MCF 10A (cell line): ENCODE data around the gene MRM3. TPM values are rescaled to one million over a fixed set of nuclear protein-coding genes. Genes with fewer than 3 reads are reported as not detected.

Experiments used
- BruUV-seq: library from RNA; stranded (reverse); fragments of 400-500 nt; replicated peaks from 2 replicates; lab custom pipeline; 2021; lab: Mats Ljungman, UMichigan
- CTCF ChIA-PET: fragments of 300-600 bp; sonication (Branson Sonifier 250); formaldehyde crosslinking; extraction: SDS; loops from one replicate; lab custom pipeline; 2021; ENCODE audit warnings: antibody characterized with exemption, inconsistent platforms; lab: Yijun Ruan, JAX
- POLR2A ChIA-PET: fragments of 300-600, 350-650 bp; sonication (Branson Sonifier 250); formaldehyde crosslinking; extraction: SDS; loops from one replicate; lab custom pipeline; 2020; ENCODE audit warnings: antibody characterized with exemption, inconsistent platforms; lab: Yijun Ruan, JAX
- DNase-seq: peaks from one replicate; pipeline ENCODE4 v3.0.0-alpha.2; 2018; ENCODE audit not compliant: unreplicated experiment
- H3K27ac Mint-ChIP-seq: one replicate; pipeline ENCODE4 v1.8.0; 2022; ENCODE audit warnings: mild to moderate bottlenecking, low read depth, mixed read lengths; ENCODE audit not compliant: unreplicated experiment
- H3K27me3 Mint-ChIP-seq: one replicate; pipeline ENCODE4 v1.8.0; 2022; ENCODE audit warnings: mixed read lengths; ENCODE audit not compliant: insufficient read depth, unreplicated experiment
- H3K36me3 Mint-ChIP-seq: one replicate; pipeline ENCODE4 v1.8.0; 2022; ENCODE audit warnings: mild to moderate bottlenecking, moderate library complexity, mixed read lengths; ENCODE audit not compliant: insufficient read depth, unreplicated experiment
- H3K4me1 Mint-ChIP-seq: one replicate; pipeline ENCODE4 v1.8.0; 2022; ENCODE audit warnings: mixed read lengths; ENCODE audit not compliant: insufficient read depth, unreplicated experiment
- H3K4me3 Mint-ChIP-seq: one replicate; pipeline ENCODE4 v1.8.0; 2022; ENCODE audit warnings: mild to moderate bottlenecking, moderate library complexity, mixed read lengths; ENCODE audit not compliant: unreplicated experiment
- H3K9me3 Mint-ChIP-seq: one replicate; pipeline ENCODE4 v1.8.0; 2022; ENCODE audit warnings: mixed read lengths; ENCODE audit not compliant: unreplicated experiment
- CTCF ChIP-seq: fragments of 200-600 bp; IDR thresholded peaks from one replicate; pipeline ENCODE4 v1.8.0; 2022; ENCODE audit warnings: antibody characterized with exemption, mild to moderate bottlenecking; ENCODE audit not compliant: unreplicated experiment
- intact Hi-C: fragments of 100-400 bp; cut with micrococcal nuclease; formaldehyde crosslinking; loops from 2 replicates; pipeline ENCODE4 v1.14.1; 2022
- total RNA-seq: library from RNA; stranded (reverse); gene quantifications from 2 replicates; pipeline ENCODE4 v1.2.3, GENCODE V29; 2022

MRM3 gene
- total RNA-seq, 1 experiment from 2014 or later: 25.1 TPM

GRCh38 chr17:751269-752001 is 30.7 kb upstream of the MRM3 start:
- H3K27me3 Mint-ChIP-seq: no peaks in the 10 kb centered on the region
- ChIA-PET POLR2A (interaction anchor here (0.9 to 3.9 kb wide), 9 partner anchors 10 to 245 kb away, joined by 3 to 44 read pairs (median 8); partner anchors contain the start of genes TIMM22 and VPS53), CTCF (interaction anchor here (0.6 to 2.8 kb wide), 9 partner anchors 10 to 1701 kb away, joined by 3 to 8 read pairs (median 3); partner anchors contain the start of gene NXN)
- H3K27ac Mint-ChIP-seq: peak overlapping the region; percentile 93
- intact Hi-C loops: loop anchor here (5.0 kb wide), 2 partner anchors 34 to 339 kb away; a partner anchor contains a TSS
- no peak for TF ChIP-seq CTCF
- BruUV-seq: TSS peak; percentile 53
- H3K4me1 Mint-ChIP-seq: peaks cover 18% of the 10 kb centered on the region
- peaks cover 6% of the 10 kb centered on the region for H3K9me3 Mint-ChIP-seq
- H3K36me3 Mint-ChIP-seq: peaks cover 22% of the 10 kb centered on the region
- peak overlapping the region; percentile 98 for H3K4me3 Mint-ChIP-seq
- DNase-seq: peak; percentile 47

GRCh38 chr17:752002-752619 is 30.0 kb upstream of the MRM3 start, which contains the start of gene GEMIN4:
TSS of gene GEMIN4 (minus strand) at chr17:752264. CDS start at chr17:752142, 122 bp downstream.
- Mint-ChIP-seq H3K36me3 (peaks cover 25% of the 10 kb centered on the region), H3K9me3 (peaks cover 6% of the 10 kb centered on the region), H3K27me3 (no peaks in the 10 kb centered on the region), H3K4me3 (peak within 1 kb of the TSS; percentile 98), H3K4me1 (peaks cover 18% of the 10 kb centered on the region), H3K27ac (peak within 1 kb of the TSS; percentile 93)
- ChIA-PET CTCF (interaction anchor here (0.7 to 2.8 kb wide), 6 partner anchors 15 to 340 kb away, joined by 3 to 8 read pairs (median 5); partner anchors contain the start of gene VPS53), POLR2A (interaction anchor here (0.6 to 3.9 kb wide), 13 partner anchors 9 to 340 kb away, joined by 3 to 44 read pairs (median 5); partner anchors contain the start of genes GLOD4, MRM3 and VPS53)
- peak; percentile 88 for DNase-seq
- intact Hi-C loops: loop anchor here (5.0 kb wide), 2 partner anchors 35 to 340 kb away; a partner anchor contains a TSS
- TF ChIP-seq CTCF: peak; percentile 97
- no TSS peak for BruUV-seq

- H3K27me3 Mint-ChIP-seq: no peaks in the 10 kb centered on the region
- ChIA-PET CTCF (interaction anchor here (0.6 to 2.8 kb wide), 10 partner anchors 11 to 576 kb away, joined by 3 to 8 read pairs (median 5); partner anchors contain the start of gene VPS53), POLR2A (interaction anchor here (0.6 to 3.9 kb wide), 9 partner anchors 17 to 340 kb away, joined by 3 to 44 read pairs (median 4); partner anchors contain the start of genes GLOD4 and MRM3)
- peaks cover 18% of the 10 kb centered on the region for H3K4me1 Mint-ChIP-seq
- H3K27ac Mint-ChIP-seq: peak overlapping the region; percentile 93
- H3K36me3 Mint-ChIP-seq: peaks cover 23% of the 10 kb centered on the region
- intact Hi-C loops: loop anchor here (5.0 kb wide), 2 partner anchors 35 to 340 kb away; a partner anchor contains a TSS
- peaks cover 6% of the 10 kb centered on the region for H3K9me3 Mint-ChIP-seq
- DNase-seq: no peak
- BruUV-seq: no TSS peak
- peak overlapping the region; percentile 98 for H3K4me3 Mint-ChIP-seq
- no peak for TF ChIP-seq CTCF
Measured at GRCh38 chr17:752620-753219, 29.4 kb upstream of the MRM3 start.
